A673 (cell line): Measurements from ENCODE around the gene CACNG4.

Experiments
- CTCF ChIP-seq: fragments of 300-800, 200-600 bp; sonication (generic); conservative IDR thresholded peaks from 2 replicates; pipeline ENCODE4 v1.5.1; 2017; ENCODE audit warnings: low read depth, mild to moderate bottlenecking, antibody characterized with exemption, low read length, moderate library complexity, mixed read lengths
- EZH2 ChIP-seq: fragments of 200-600 bp; sonication (generic); IDR thresholded peaks from 2 replicates; pipeline ENCODE4 v1.6.1; 2017; ENCODE audit warnings: borderline replicate concordance, low read depth, mild to moderate bottlenecking, mixed read lengths, antibody characterized with exemption, low read length; ENCODE audit not compliant: poor library complexity, severe bottlenecking

- TF ChIP-seq CTCF, result no peak
- TF ChIP-seq EZH2, result no peak
These were observed 13.5 kb upstream of the CACNG4 start for GRCh38 chr17:66950886-66951604.
